Neuronal stem cell (in vitro differentiated cells): Measurements from ENCODE around the gene CLASRP.

ENCODE experiments used
- DNase-seq: peaks from one replicate; pipeline ENCODE4 v3.0.0-alpha.2; 2013; ENCODE audit warnings: low spot score
- H2AFZ ChIP-seq: one replicate; pipeline ENCODE4 v1.6.1; 2013; ENCODE audit warnings: mild to moderate bottlenecking, low read length, inconsistent platforms
- H2AK5ac ChIP-seq: 2 replicates; pipeline ENCODE4 v1.6.1; 2013; ENCODE audit warnings: low read depth, mild to moderate bottlenecking, inconsistent platforms, low read length, moderate library complexity, mixed read lengths
- H2BK120ac ChIP-seq: 2 replicates; pipeline ENCODE4 v1.6.1; 2013; ENCODE audit warnings: low read depth, mild to moderate bottlenecking, inconsistent platforms, low read length, moderate library complexity, mixed read lengths
- H2BK12ac ChIP-seq: one replicate; pipeline ENCODE4 v1.6.1; 2013; ENCODE audit warnings: low read length, inconsistent platforms
- H2BK15ac ChIP-seq: 2 replicates; pipeline ENCODE4 v1.6.1; 2013; ENCODE audit warnings: mild to moderate bottlenecking, low read length, inconsistent platforms, mixed read lengths
- H2BK5ac ChIP-seq: one replicate; pipeline ENCODE4 v1.6.1; 2013; ENCODE audit warnings: inconsistent platforms, mild to moderate bottlenecking, low read length, moderate library complexity
- H3K14ac ChIP-seq: one replicate; pipeline ENCODE4 v1.6.1; 2013; ENCODE audit warnings: low read length, inconsistent platforms
- H3K18ac ChIP-seq: 2 replicates; pipeline ENCODE4 v1.6.1; 2013; ENCODE audit warnings: low read length, inconsistent platforms
- H3K23ac ChIP-seq: 2 replicates; pipeline ENCODE4 v1.6.1; 2013; ENCODE audit warnings: low read depth, mild to moderate bottlenecking, mixed read lengths, low read length, inconsistent platforms; ENCODE audit not compliant: poor library complexity
- H3K27ac ChIP-seq: replicated peaks from 3 replicates; pipeline ENCODE4 v1.5.1; 2013; ENCODE audit warnings: low read length, inconsistent platforms
- H3K27me3 ChIP-seq, 3 experiments: 2 replicates each; pipeline ENCODE4 v1.6.1; 2013; ENCODE audit warnings: low read length in 3 of 3, mild to moderate bottlenecking in 2 of 3, inconsistent platforms in 1 of 3, low read depth in 1 of 3, mixed read lengths in 1 of 3, moderate library complexity in 1 of 3; ENCODE audit not compliant: control insufficient read depth in 3 of 3, insufficient read depth in 3 of 3
- H3K36me3 ChIP-seq, 2 donors: replicated peaks in 1 of 2; 2 replicates each; pipeline ENCODE4 v1.6.1; 2013; ENCODE audit warnings: low read length in 2 of 2; ENCODE audit not compliant: control insufficient read depth in 2 of 2, insufficient read depth in 2 of 2
- H3K4ac ChIP-seq: 2 replicates; pipeline ENCODE4 v1.6.1; 2013; ENCODE audit warnings: inconsistent platforms, mild to moderate bottlenecking, low read length, moderate library complexity
- H3K4me1 ChIP-seq, 2 donors: 1 replicate in 1 of 2; 2 replicates in 1 of 2; pipeline ENCODE4 v1.6.1; 2013; ENCODE audit warnings: low read length in 2 of 2, low read depth in 1 of 2; ENCODE audit not compliant: control insufficient read depth in 2 of 2, insufficient read depth in 1 of 2
- H3K4me2 ChIP-seq: one replicate; pipeline ENCODE4 v1.6.1; 2013; ENCODE audit warnings: mild to moderate bottlenecking, low read length, inconsistent platforms; ENCODE audit not compliant: insufficient read depth, poor library complexity, severe bottlenecking
- H3K4me3 ChIP-seq, 2 donors: 2 replicates each; pipeline ENCODE4 v1.5.1; 2013; ENCODE audit warnings: low read length in 2 of 2, mild to moderate bottlenecking in 2 of 2, inconsistent platforms in 1 of 2, moderate library complexity in 1 of 2
- H3K79me1 ChIP-seq: one replicate; pipeline ENCODE4 v1.6.1; 2013; ENCODE audit warnings: low read depth, mild to moderate bottlenecking, inconsistent platforms, low read length, moderate library complexity
- H3K9ac ChIP-seq: one replicate; pipeline ENCODE4 v1.6.1; 2013; ENCODE audit warnings: mild to moderate bottlenecking, low read depth, low read length, inconsistent platforms; ENCODE audit not compliant: poor library complexity
- H3K9me3 ChIP-seq, 2 donors: replicated peaks in 1 of 2; 2 replicates each; pipeline versions ENCODE3 to v1.6.1; 2013; ENCODE audit warnings: low read length in 2 of 2, mild to moderate bottlenecking in 2 of 2, inconsistent platforms in 1 of 2, low read depth in 1 of 2, mixed read lengths in 1 of 2, moderate library complexity in 1 of 2; ENCODE audit not compliant: control insufficient read depth in 2 of 2, insufficient read depth in 1 of 2
- H4K8ac ChIP-seq: one replicate; pipeline ENCODE4 v1.6.1; 2013; ENCODE audit warnings: low read depth, mild to moderate bottlenecking, inconsistent platforms, low read length, moderate library complexity
- H4K91ac ChIP-seq: one replicate; pipeline ENCODE4 v1.6.1; 2013; ENCODE audit warnings: low read length, low read depth, mild to moderate bottlenecking, inconsistent platforms; ENCODE audit not compliant: poor library complexity
- WGBS, 2 donors: extraction: QIAGEN DNeasy Blood & Tissue Kit; methylation state at CpG; one replicate each; pipeline ENCODE4 v1.1.7; 2013; ENCODE audit warnings: missing lambda C conversion rate in 2 of 2, mixed read lengths in 1 of 2; ENCODE audit not compliant: insufficient read length in 2 of 2, insufficient replicate concordance in 1 of 2; ENCODE audit errors: extremely low coverage in 2 of 2; 5-methylcytosine and 5-hydroxymethylcytosine counted together

Gene CLASRP

DNA sequence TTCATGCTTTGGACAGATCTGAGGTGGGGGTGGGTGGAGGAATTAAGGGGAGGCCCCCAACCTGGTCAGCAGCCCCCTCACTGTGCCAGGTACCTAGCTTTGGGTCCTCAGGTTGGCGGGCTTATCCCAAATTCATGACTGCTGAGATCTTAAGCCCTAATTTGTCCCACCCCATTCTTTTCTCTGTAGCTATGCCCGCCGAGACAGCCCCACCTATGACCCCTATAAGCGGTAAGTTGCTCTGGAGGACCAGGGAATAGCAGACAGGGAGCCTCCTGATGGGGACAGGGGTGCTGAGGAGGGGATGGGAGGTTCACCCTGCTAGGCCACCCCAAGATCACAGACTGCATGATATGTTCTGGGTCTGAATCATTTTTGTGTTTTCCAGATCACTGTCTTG, 23.1 kb downstream of the CLASRP start:
- WGBS, 2 donors = no CpG with 5 or more reads among the region's 4 CpGs
- no peak overlapping the region for H3K4ac ChIP-seq
- H3K4me3 ChIP-seq = no peak overlapping the region
- H3K27ac ChIP-seq = no peak overlapping the region
- H2AK5ac ChIP-seq = no peak overlapping the region
- no peak overlapping the region for H2AFZ ChIP-seq
- H3K36me3 ChIP-seq = peaks cover 69 to 94% of the 10 kb centered on the region in 2 donors
- H3K18ac ChIP-seq = no peak overlapping the region
- no peaks in the 10 kb centered on the region for H3K4me1 ChIP-seq
- peaks cover 13% of the 10 kb centered on the region for H3K79me1 ChIP-seq
- no peak overlapping the region for H2BK120ac ChIP-seq
- no peak overlapping the region for H3K4me2 ChIP-seq
- no peak overlapping the region for H3K9ac ChIP-seq
- H2BK12ac ChIP-seq = no peak overlapping the region
- H2BK5ac ChIP-seq = no peak overlapping the region
- no peak overlapping the region for H4K91ac ChIP-seq
- H3K14ac ChIP-seq = no peak overlapping the region
- no peak overlapping the region for H2BK15ac ChIP-seq
- DNase-seq = no peak
- no peaks in the 10 kb centered on the region for H3K9me3 ChIP-seq
- H3K23ac ChIP-seq = no peak overlapping the region
- no peak overlapping the region for H4K8ac ChIP-seq
- H3K27me3 ChIP-seq = no peaks in the 10 kb centered on the region

GRCh38 chr19:45063851-45064801, 25.3 kb downstream of the CLASRP start:
- Histone ChIP-seq H2AFZ (no peak overlapping the region), H2BK120ac (no peak overlapping the region), H2BK15ac (no peak overlapping the region), H4K8ac (no peak overlapping the region), H2BK5ac (peak overlapping the region; percentile 24), H3K23ac (no peak overlapping the region), H2AK5ac (no peak overlapping the region), H3K4ac (no peak overlapping the region), H3K4me3 (no peak overlapping the region), H4K91ac (no peak overlapping the region), H3K79me1 (peaks cover 17% of the 10 kb centered on the region), H3K27ac (no peak overlapping the region), H3K27me3 (no peaks in the 10 kb centered on the region), H2BK12ac (no peak overlapping the region), H3K36me3 (peaks cover 60 to 93% of the 10 kb centered on the region in 2 donors), H3K4me1 (no peaks in the 10 kb centered on the region), H3K9me3 (no peaks in the 10 kb centered on the region), H3K18ac (no peak overlapping the region), H3K9ac (no peak overlapping the region), H3K4me2 (no peak overlapping the region), H3K14ac (no peak overlapping the region)
- DNase-seq = no peak
- no CpG with 5 or more reads among the region's 85 CpGs for WGBS, 2 donors

- WGBS, 2 donors = no CpG with 5 or more reads among the region's 38 CpGs
- no peak for DNase-seq
Observed at GRCh38 chr19:45066921-45067661, 28.2 kb downstream of the CLASRP start.

DNA sequence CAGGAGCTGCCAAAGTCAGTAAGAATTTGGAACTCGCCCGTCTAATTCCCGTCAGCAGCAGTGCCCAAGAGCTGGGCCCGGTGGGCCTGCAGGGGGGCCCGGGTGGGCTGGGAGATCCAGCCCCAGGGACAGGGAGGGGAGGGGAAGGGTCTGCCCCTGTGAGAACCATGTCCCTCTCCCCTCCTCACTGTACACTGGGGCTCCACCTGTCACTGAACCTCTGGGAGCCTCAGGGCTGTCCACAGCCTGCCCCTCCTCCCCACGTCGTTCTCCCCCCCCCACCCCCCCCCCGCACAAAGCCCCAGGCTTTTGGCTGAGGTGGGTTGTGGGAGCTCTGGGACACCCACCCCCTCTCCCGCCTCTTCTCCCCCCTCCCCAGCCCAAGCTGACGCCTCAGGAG, 29.2 kb downstream of the CLASRP start:
- WGBS, 2 donors = no CpG with 5 or more reads among the region's 10 CpGs
- H3K9me3 ChIP-seq = no peaks in the 10 kb centered on the region
- no peak overlapping the region for H3K9ac ChIP-seq
- H3K4me1 ChIP-seq = no peaks in the 10 kb centered on the region
- no peaks in the 10 kb centered on the region for H3K27me3 ChIP-seq
- H3K23ac ChIP-seq = no peak overlapping the region
- no peak overlapping the region for H3K27ac ChIP-seq
- H2AFZ ChIP-seq = no peak overlapping the region
- no peak overlapping the region for H2BK5ac ChIP-seq
- no peak overlapping the region for H3K4me3 ChIP-seq
- H3K4me2 ChIP-seq = no peak overlapping the region
- H3K14ac ChIP-seq = no peak overlapping the region
- H4K91ac ChIP-seq = no peak overlapping the region
- no peak overlapping the region for H3K4ac ChIP-seq
- no peak overlapping the region for H2BK12ac ChIP-seq
- no peak overlapping the region for H2AK5ac ChIP-seq
- no peak for DNase-seq
- H3K36me3 ChIP-seq = peaks cover 46 to 80% of the 10 kb centered on the region in 2 donors
- no peak overlapping the region for H4K8ac ChIP-seq
- no peak overlapping the region for H2BK120ac ChIP-seq
- peaks cover 15% of the 10 kb centered on the region for H3K79me1 ChIP-seq
- no peak overlapping the region for H3K18ac ChIP-seq
- H2BK15ac ChIP-seq = no peak overlapping the region

More at GRCh38 chr19:45066921-45067661, 28.2 kb downstream of the CLASRP start:
- no peak overlapping the region for H4K8ac ChIP-seq
- H3K4me1 ChIP-seq = no peaks in the 10 kb centered on the region
- no peak overlapping the region for H3K18ac ChIP-seq
- peak overlapping the region in 1 of 2 donors; percentile 42 for H3K4me3 ChIP-seq
- H2BK15ac ChIP-seq = no peak overlapping the region
- no peak overlapping the region for H3K9ac ChIP-seq
- no peak overlapping the region for H3K27ac ChIP-seq
- H3K27me3 ChIP-seq = no peaks in the 10 kb centered on the region
- H3K36me3 ChIP-seq = peaks cover 49 to 88% of the 10 kb centered on the region in 2 donors
- no peaks in the 10 kb centered on the region for H3K9me3 ChIP-seq
- peaks cover 15% of the 10 kb centered on the region for H3K79me1 ChIP-seq
- H2AFZ ChIP-seq = no peak overlapping the region
- no peak overlapping the region for H2BK12ac ChIP-seq
- H3K23ac ChIP-seq = peak overlapping the region; percentile 34
- H3K4me2 ChIP-seq = no peak overlapping the region
- H3K14ac ChIP-seq = no peak overlapping the region
- no peak overlapping the region for H2BK120ac ChIP-seq
- no peak overlapping the region for H4K91ac ChIP-seq
- H2BK5ac ChIP-seq = no peak overlapping the region
- H3K4ac ChIP-seq = no peak overlapping the region
- no peak overlapping the region for H2AK5ac ChIP-seq
